NT2/D1 (cell line): ENCODE results near the gene LPXN.

Source experiments
- DNase-seq: peaks from one replicate; pipeline ENCODE4 v3.0.0-alpha.2; 2011; ENCODE audit warnings: low read depth, low spot score
- H3K27me3 ChIP-seq: 2 replicates; pipeline ENCODE4 v1.6.0; 2011; ENCODE audit warnings: mild to moderate bottlenecking; ENCODE audit not compliant: insufficient read length, insufficient read depth
- H3K36me3 ChIP-seq: 2 replicates; pipeline ENCODE4 v1.6.1; 2011; ENCODE audit warnings: mild to moderate bottlenecking, low read length, mixed read lengths; ENCODE audit not compliant: insufficient read depth, insufficient read length
- H3K4me1 ChIP-seq: 2 replicates; pipeline ENCODE4 v1.5.1; 2011; ENCODE audit not compliant: insufficient read depth, insufficient read length
- H3K4me3 ChIP-seq: 2 replicates; pipeline ENCODE4 v1.5.1; 2011; ENCODE audit warnings: low read depth; ENCODE audit not compliant: insufficient read length
- H3K9ac ChIP-seq: 2 replicates; pipeline ENCODE4 v1.6.0; 2011; ENCODE audit warnings: low read depth; ENCODE audit not compliant: insufficient read length
- H3K9me3 ChIP-seq: 2 replicates; pipeline ENCODE4 v1.5.1; 2011; ENCODE audit warnings: mild to moderate bottlenecking, low read length; ENCODE audit not compliant: insufficient read depth
- SUZ12 ChIP-seq: IDR thresholded peaks from 2 replicates; pipeline ENCODE4 v1.6.1; 2011; ENCODE audit not compliant: insufficient read length, insufficient read depth; ENCODE audit errors: extremely low read depth
- YY1 ChIP-seq: IDR thresholded peaks from 2 replicates; pipeline ENCODE4 v1.6.1; 2011; ENCODE audit not compliant: insufficient read length, insufficient read depth
- ZNF274 ChIP-seq: IDR thresholded peaks from 2 replicates; pipeline ENCODE4 v1.6.1; 2011; ENCODE audit warnings: mild to moderate bottlenecking, low read depth, low read length

LPXN gene

GRCh38 chr11:58511636-58512035 lies 64.0 kb downstream of the LPXN start:
- Histone ChIP-seq H3K36me3 (no peaks in the 10 kb centered on the region), H3K9ac (no peak overlapping the region), H3K9me3 (no peaks in the 10 kb centered on the region), H3K27me3 (no peaks in the 10 kb centered on the region), H3K4me1 (no peaks in the 10 kb centered on the region), H3K4me3 (no peak overlapping the region)
- TF ChIP-seq YY1 (no peak), ZNF274 (no peak), SUZ12 (no peak)
- no peak for DNase-seq

- Histone ChIP-seq H3K9me3 (no peaks in the 10 kb centered on the region), H3K27me3 (no peaks in the 10 kb centered on the region), H3K4me3 (no peak overlapping the region), H3K36me3 (no peaks in the 10 kb centered on the region), H3K9ac (no peak overlapping the region), H3K4me1 (no peaks in the 10 kb centered on the region)
- TF ChIP-seq YY1 (no peak), ZNF274 (no peak), SUZ12 (no peak)
- DNase-seq = no peak
Observed at GRCh38 chr11:58509748-58510147, 65.9 kb downstream of the LPXN start.

GRCh38 chr11:58508814-58509213 lies 66.8 kb downstream of the LPXN start:
- no peaks in the 10 kb centered on the region for H3K9me3 ChIP-seq
- TF ChIP-seq ZNF274 (no peak), SUZ12 (no peak), YY1 (no peak)

GRCh38 chr11:58508005-58508404 lies 67.7 kb downstream of the LPXN start, which contains the start of gene OR5B21:
Gene OR5B21, minus strand, starts transcription at chr11:58508105. Its CDS starts 0 bp downstream, at chr11:58508105.
- Histone ChIP-seq H3K36me3 (no peaks in the 10 kb centered on the region), H3K27me3 (no peaks in the 10 kb centered on the region), H3K9ac (no peak within 1 kb of the TSS), H3K4me3 (no peak within 1 kb of the TSS), H3K4me1 (no peaks in the 10 kb centered on the region), H3K9me3 (no peaks in the 10 kb centered on the region)
- TF ChIP-seq ZNF274 (no peak), SUZ12 (no peak), YY1 (no peak)
- no peak for DNase-seq

More at GRCh38 chr11:58508814-58509213, 66.8 kb downstream of the LPXN start:
- Histone ChIP-seq H3K36me3 (no peaks in the 10 kb centered on the region), H3K4me1 (no peaks in the 10 kb centered on the region), H3K4me3 (no peak overlapping the region), H3K27me3 (no peaks in the 10 kb centered on the region), H3K9ac (no peak overlapping the region)
- DNase-seq = no peak

GRCh38 chr11:58507355-58507754 lies 68.3 kb downstream of the LPXN start:
- H3K4me1 ChIP-seq = no peaks in the 10 kb centered on the region
- H3K9me3 ChIP-seq = no peaks in the 10 kb centered on the region
- TF ChIP-seq YY1 = no peak
- TF ChIP-seq SUZ12 = no peak
- no peak for TF ChIP-seq ZNF274
- H3K4me3 ChIP-seq = no peak overlapping the region
- H3K27me3 ChIP-seq = no peaks in the 10 kb centered on the region
- DNase-seq = no peak
- H3K36me3 ChIP-seq = no peaks in the 10 kb centered on the region
- H3K9ac ChIP-seq = no peak overlapping the region

GRCh38 chr11:58506935-58507334 lies 68.7 kb downstream of the LPXN start:
- no peak for DNase-seq
- H3K4me1 ChIP-seq = no peaks in the 10 kb centered on the region
- no peak overlapping the region for H3K4me3 ChIP-seq
- H3K27me3 ChIP-seq = no peaks in the 10 kb centered on the region
- H3K9ac ChIP-seq = no peak overlapping the region
- no peak for TF ChIP-seq YY1
- TF ChIP-seq SUZ12 = no peak
- TF ChIP-seq ZNF274 = no peak
- no peaks in the 10 kb centered on the region for H3K9me3 ChIP-seq
- H3K36me3 ChIP-seq = no peaks in the 10 kb centered on the region

- Histone ChIP-seq H3K36me3 (no peaks in the 10 kb centered on the region), H3K27me3 (no peaks in the 10 kb centered on the region), H3K9me3 (no peaks in the 10 kb centered on the region), H3K4me3 (no peak overlapping the region), H3K4me1 (no peaks in the 10 kb centered on the region), H3K9ac (no peak overlapping the region)
- DNase-seq = no peak
- TF ChIP-seq ZNF274 (no peak), YY1 (no peak), SUZ12 (no peak)
Observed at GRCh38 chr11:58505849-58506248, 69.8 kb downstream of the LPXN start.
